ENCODE measurements around the gene PPP1R27.

PPP1R27 gene

GRCh38 chr17:81821603-81822311 is 13.1 kb downstream of the PPP1R27 start:
- no peak for DNase-seq (ENCODE audit: low read depth in 2 of 2)

DNA sequence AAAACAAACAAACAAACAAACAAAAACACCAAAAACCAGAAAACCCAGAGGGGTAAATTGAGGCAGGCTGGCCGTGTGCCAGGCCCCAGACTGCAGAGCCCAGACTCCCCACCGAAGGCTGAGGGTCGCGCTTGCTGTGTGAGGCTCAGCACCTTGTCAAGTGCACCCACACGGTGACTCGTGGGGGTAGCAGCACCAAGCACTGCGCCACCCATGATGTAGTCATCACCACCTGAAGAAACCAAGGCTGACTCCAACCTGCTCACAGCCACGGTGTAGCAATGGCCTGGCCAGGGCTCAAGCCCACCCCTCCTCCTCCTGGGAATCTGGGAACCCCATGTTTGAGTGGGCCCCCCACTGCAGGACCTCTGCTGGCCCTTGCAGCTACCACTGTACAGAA is 13.7 kb downstream of the PPP1R27 start:
- no peak for DNase-seq (ENCODE audit: low read depth in 2 of 2)

GRCh38 chr17:81819708-81820107 is 15.1 kb downstream of the PPP1R27 start:
- DNase-seq (ENCODE audit: low read depth in 2 of 2), result no peak

DNA sequence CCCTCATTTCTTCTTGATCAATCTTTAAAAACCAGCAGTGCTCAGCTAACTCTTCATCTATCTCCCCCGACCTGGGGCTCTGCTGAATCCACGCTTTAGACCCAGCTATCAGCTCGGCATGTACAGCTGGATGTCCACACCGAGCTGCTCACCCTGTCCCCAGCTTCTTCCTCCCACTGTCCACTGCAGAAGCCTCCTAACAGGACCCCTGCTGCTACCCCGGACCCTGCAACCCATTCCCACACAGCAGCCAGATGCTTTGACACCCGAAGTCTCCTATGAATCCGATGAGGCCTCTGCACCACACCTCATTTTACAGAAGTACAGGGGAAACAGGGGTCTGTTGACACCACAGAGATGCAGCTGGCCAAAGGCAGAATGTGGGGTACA is 17.1 kb downstream of the PPP1R27 start:
- no peak for DNase-seq (ENCODE audit: low read depth in 2 of 2)

GRCh38 chr17:81815646-81815986 is 19.2 kb downstream of the PPP1R27 start:
- DNase-seq (ENCODE audit: low read depth in 2 of 2), result no peak

- no peak for DNase-seq (ENCODE audit: low read depth in 2 of 2)
Measured at GRCh38 chr17:81814748-81815645, 19.9 kb downstream of the PPP1R27 start.

- no peak for DNase-seq (ENCODE audit: low read depth in 2 of 2)
Measured at GRCh38 chr17:81813861-81814683, 20.8 kb downstream of the PPP1R27 start.

DNA sequence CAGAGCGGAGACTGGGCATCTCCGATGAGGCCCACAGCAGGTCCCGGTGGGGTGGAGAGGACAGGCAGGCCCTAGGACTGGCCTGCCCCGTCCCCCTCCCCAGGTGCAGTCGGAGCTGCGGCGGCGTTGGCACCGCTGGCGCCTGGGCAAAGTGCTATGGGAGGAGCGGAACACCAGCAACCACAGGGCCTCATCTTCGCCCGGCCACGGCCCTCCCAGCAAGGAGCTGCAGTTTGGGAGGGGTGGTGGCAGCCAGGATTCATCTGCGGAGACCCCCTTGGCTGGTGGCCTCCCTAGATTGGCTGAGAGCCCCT is 21.5 kb downstream of the PPP1R27 start:
- no peak for DNase-seq (ENCODE audit: low read depth in 2 of 2)

DNA sequence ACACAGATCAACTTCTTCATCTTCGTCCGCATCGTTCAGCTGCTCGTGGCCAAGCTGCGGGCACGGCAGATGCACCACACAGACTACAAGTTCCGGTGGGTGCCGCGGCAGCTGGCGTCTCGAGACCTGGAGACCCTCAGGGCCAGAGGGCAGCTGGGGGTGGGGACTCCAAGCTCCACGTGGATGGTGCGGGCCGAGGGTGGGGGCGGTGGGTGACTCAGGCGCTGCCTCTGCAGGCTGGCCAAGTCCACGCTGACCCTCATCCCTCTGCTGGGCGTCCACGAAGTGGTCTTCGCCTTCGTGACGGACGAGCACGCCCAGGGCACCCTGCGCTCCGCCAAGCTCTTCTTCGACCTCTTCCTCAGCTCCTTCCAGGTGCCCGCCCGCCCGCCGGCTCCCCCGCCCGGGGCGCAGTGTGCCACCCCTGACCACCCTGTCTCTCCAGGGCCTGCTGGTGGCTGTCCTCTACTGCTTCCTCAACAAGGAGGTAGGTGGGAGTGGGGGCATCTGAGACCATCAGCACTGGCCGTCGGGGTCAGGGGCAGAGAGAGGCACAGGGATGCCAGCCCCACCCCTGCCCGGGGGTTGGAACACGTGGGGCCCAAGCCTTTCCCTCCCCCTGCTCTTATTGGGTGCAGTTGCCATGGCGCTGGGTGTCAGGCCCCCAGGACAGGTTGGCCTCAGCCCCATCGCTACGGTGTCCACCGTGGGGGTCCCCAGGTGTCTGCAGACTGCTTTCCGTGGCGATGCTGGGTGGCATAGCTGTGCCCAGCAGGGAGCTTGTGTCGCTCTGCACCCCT is 22.1 kb downstream of the PPP1R27 start:
- DNase-seq (ENCODE audit: low read depth in 2 of 2), result no peak

DNA sequence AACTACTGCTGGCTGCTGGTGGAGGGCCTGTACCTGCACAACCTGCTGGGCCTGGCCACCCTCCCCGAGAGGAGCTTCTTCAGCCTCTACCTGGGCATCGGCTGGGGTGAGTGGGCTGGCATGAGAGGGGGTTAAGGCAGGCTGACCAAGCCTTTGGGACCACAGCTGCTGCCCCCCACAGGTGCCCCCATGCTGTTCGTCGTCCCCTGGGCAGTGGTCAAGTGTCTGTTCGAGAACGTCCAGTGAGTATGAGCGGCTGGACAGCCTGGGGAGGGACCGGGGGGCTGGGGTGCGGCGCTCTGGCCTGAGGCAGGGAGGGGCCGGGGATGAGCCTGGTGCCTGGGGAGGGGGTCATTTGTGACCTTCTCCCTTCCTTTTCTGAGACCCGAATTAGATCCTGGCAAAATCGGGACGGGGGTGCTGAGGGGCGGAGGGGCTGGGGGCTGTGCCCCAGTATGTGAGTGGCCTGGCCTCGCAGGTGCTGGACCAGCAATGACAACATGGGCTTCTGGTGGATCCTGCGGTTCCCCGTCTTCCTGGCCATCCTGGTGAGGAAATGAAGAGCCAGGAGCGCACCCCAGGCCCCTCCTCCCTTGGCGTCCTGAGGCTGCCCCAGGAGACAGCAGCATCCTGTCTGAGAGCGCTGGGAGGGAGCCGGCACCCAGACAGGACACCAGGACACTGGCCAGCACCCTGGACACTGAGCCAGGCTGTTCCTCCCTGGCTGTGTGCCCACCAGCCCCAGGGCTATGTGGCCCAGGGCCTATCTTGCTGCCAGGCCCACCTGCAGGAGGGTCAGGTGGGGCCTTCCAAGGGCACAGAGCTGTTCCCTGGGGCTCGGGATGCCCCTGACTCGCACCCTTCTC is 22.9 kb downstream of the PPP1R27 start:
- no peak for DNase-seq (ENCODE audit: low read depth in 2 of 2)

DNA sequence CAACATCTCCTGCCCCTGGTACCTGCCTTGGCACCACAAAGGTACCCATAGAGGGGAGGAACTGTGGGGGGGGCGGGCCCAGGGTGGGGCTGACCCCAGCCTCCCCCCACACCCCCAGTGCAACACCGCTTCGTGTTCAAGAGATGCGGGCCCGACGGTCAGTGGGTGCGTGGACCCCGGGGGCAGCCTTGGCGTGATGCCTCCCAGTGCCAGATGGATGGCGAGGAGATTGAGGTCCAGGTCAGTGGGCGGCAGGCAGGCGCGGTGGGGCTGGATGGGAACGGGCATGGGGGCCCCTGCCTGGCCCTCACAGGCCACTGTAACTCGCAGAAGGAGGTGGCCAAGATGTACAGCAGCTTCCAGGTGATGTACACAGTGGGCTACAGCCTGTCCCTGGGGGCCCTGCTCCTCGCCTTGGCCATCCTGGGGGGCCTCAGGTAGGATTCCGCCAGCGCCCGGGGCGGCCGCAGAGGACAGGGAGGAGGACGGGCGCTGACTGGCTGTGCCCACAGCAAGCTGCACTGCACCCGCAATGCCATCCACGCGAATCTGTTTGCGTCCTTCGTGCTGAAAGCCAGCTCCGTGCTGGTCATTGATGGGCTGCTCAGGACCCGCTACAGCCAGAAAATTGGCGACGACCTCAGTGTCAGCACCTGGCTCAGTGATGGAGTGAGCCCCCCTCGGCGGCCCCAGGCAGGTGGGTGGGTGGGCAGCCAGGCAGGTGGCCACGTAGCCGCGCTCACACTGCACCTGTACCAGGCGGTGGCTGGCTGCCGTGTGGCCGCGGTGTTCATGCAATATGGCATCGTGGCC is 23.8 kb downstream of the PPP1R27 start:
- DNase-seq (ENCODE audit: low read depth in 2 of 2), result no peak

GRCh38 chr17:81810476-81810875 is 24.4 kb downstream of the PPP1R27 start:
- DNase-seq (ENCODE audit: low read depth in 2 of 2), result no peak

DNA sequence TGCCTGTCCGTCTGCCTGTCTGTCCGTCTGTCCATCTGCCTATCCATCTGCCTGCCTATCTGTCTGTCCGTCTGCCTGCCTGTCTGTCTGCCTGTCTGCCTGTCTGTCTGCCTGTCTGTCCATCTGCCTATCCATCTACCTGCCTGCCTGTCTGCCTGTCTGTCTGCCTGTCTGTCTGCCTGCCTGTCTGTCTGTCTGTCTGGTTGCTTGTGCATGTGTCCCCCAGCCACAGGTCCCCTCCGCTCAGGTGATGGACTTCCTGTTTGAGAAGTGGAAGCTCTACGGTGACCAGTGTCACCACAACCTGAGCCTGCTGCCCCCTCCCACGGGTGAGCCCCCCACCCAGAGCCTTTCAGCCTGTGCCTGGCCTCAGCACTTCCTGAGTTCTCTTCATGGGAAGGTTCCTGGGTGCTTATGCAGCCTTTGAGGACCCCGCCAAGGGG is 25.3 kb downstream of the PPP1R27 start:
- DNase-seq (ENCODE audit: low read depth in 2 of 2), result no peak

DNA sequence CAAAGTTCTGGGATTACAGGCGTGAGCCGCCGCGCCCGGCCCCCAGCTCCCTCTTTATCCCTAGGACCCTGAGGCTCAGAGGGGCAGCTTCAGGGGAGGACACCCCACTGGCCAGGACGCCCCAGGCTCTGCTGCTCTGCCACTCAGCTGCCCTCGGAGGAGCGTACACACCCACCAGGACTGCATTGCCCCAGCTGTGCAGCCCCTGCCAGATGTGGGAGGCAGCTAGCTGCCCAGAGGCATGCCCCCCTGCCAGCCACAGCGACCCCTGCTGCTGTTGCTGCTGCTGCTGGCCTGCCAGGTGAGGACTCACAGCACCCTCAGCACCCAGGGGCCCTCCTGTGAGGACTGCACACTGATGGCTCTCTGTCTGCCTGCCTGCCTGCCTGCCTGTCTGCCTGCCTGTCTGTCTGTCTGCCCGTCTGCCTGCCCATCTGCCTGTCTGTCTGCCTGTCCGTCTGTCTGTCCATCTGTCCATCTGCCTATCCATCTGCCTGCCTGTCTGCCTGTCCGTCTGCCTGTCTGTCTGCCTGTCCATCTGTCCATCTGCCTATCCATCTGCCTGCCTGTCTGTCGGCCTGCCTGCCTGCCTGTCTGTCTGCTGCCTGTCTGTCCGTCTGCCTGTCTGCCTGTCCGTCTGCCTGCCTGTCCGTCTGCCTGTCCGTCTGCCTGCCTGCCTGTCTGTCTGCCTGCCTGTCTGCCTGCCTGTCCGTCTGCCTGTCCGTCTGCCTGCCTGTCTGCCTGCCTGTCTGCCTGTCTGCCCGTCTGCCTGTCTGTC is 25.9 kb downstream of the PPP1R27 start:
- no peak for DNase-seq (ENCODE audit: low read depth in 2 of 2)

GRCh38 chr17:81807839-81808238 is 27.0 kb downstream of the PPP1R27 start:
- DNase-seq (ENCODE audit: low read depth in 2 of 2), result no peak

DNA sequence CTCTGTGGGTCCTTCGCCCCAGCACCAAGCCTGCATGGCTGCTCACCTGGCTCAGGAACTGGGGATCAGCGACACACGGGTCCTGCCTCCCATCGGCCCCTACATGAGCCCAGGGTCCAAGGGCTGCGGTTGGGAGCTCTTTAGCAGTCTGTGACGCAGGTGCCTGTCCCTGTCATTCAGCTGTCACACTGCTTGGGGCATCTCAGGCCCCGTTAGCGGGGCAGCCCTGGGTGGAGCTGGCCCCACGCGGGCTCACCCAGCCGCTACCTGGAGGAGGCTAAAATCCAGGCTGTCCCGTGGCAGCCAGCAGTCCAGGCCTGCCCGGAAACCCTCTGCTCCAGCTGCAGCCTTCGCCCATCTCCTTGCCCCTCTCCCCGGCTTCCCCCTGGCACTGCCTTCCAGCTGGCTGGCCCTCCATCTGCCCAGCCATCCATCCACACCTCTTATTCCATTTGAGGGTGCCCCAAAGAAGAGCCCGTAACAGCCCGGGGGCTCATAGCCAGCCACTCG is 27.6 kb downstream of the PPP1R27 start:
- no peak for DNase-seq (ENCODE audit: low read depth in 2 of 2)

DNA sequence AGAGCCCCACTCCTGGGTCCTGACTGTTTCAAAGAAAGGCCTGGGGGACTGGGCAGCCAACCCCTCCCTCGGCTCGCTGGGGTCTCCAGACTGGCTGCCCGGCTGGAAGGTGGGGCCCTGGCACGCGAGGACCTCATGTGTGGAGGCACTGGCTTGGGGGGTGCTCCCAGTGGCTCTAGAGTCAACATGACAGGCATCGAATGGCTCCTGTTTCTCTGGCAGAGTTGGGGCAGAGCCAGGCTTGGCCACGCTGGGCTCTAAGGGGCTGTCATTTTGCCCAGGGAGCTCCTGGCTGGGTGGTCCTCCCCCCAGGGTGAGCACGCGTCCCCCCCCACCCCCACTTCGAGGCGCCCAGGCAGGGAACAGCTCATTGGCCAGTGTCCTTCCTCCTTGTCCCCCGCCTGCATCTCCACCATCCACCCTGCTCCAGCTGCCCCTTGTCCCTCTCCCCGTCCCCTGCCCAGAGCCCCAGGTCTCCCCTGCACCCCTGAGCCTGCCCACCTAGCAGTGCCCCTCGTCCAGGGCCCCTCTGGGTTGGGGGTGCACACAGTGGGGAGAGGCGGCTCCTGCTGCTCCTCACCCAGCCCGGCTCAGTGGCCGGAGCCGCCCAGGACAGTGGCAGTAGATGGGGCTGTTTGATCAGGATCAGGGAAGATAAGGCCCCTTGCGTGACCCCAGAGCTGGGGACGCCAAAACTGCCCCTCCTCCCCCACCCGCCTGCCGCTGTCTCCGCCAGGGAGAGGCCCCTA is 28.2 kb downstream of the PPP1R27 start:
- DNase-seq (ENCODE audit: low read depth in 2 of 2), result no peak
